D721Med (cell line): ENCODE data around the gene MEOX1.

Source experiments
- DNase-seq: peaks from one replicate; pipeline ENCODE4 v3.0.0; 2011; ENCODE audit warnings: low spot score; ENCODE audit not compliant: insufficient read length
- FAIRE-seq: peaks from 2 replicates; lab custom pipeline; 2011; peaks lifted over from hg19 to GRCh38; lab: Jason Lieb, UNC
- CTCF ChIP-seq: IDR thresholded peaks from 2 replicates; pipeline ENCODE4 v1.5.1; 2012; ENCODE audit warnings: mild to moderate bottlenecking, control low read depth; ENCODE audit not compliant: insufficient read depth; ENCODE audit errors: missing control alignments

MEOX1 gene

GRCh38 chr17:43665937-43666236 lies 4.2 kb upstream of the MEOX1 start:
- DNase-seq = no peak
- no peak for FAIRE-seq
- no peak for TF ChIP-seq CTCF

- no peak for TF ChIP-seq CTCF
- no peak for DNase-seq
- FAIRE-seq = no peak
Observed at GRCh38 chr17:43665084-43665936, 3.6 kb upstream of the MEOX1 start.

- no peak for DNase-seq
- TF ChIP-seq CTCF = no peak
- FAIRE-seq = no peak
Observed at GRCh38 chr17:43664096-43664495, 2.4 kb upstream of the MEOX1 start.

- FAIRE-seq (no peak), DNase-seq (no peak)
- no peak for TF ChIP-seq CTCF
Observed at GRCh38 chr17:43663383-43663782, 1.7 kb upstream of the MEOX1 start.

GRCh38 chr17:43662413-43663141 lies 855 bp upstream of the MEOX1 start:
- FAIRE-seq = no peak
- no peak for TF ChIP-seq CTCF
- no peak for DNase-seq

- FAIRE-seq (no peak), DNase-seq (no peak)
- TF ChIP-seq CTCF = no peak
Observed at GRCh38 chr17:43660816-43661493, 767 bp downstream of the MEOX1 start.
